NT2/D1 (cell line): ENCODE data around the gene DPEP1.

ENCODE experiments used
- YY1 ChIP-seq: IDR thresholded peaks from 2 replicates; pipeline ENCODE4 v1.6.1; 2011; ENCODE audit not compliant: insufficient read length, insufficient read depth
- ZNF274 ChIP-seq: IDR thresholded peaks from 2 replicates; pipeline ENCODE4 v1.6.1; 2011; ENCODE audit warnings: mild to moderate bottlenecking, low read depth, low read length

DNA sequence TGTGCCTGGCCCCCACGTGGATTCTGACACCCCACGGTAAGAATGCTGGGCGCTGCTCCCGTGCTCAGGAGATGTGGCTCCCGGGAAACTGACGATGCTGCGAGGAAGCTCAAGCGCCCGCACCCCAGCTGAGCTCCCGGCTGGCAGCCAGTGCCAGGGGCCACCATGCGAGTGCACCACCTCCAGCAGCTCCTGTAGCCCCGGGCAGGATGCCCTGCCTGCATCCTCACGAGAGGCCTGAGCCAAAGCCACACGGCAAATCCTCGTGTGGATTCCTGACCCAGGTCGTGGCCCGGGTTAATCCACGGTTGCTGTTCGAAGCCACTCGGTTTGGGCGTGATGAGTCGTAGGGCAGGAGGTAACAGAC lies 11.6 kb upstream of the DPEP1 start:
- TF ChIP-seq YY1 (no peak), ZNF274 (no peak)
